ENCODE results near the gene RFPL1. TPM values are rescaled to one million over a fixed set of nuclear protein-coding genes. Genes with fewer than 3 reads are reported as not detected.
"Not testable (repeated sequence)": the region's sequence is repeated elsewhere in the genome, so short reads cannot be mapped to it uniquely, and the experiment has no call there.

RFPL1 gene
- total RNA-seq, 1 donor from 2014 or later, result not detected

GRCh38 chr22:29487426-29487986 lies 49.1 kb downstream of the RFPL1 start:
- no peak for FAIRE-seq
- TF ChIP-seq CTCF (IDR thresholded peaks at IDR 0.05; ENCODE audit: insufficient read depth, low read length, severe bottlenecking), result no peak
- DNase-seq (ENCODE audit: low read depth), result no peak
- Histone ChIP-seq H3K27me3 (ENCODE audit: control insufficient read depth, insufficient read depth, low read length) (no peaks in the 10 kb centered on the region), H3K36me3 (ENCODE audit: control insufficient read depth, insufficient read depth, low read length) (no peaks in the 10 kb centered on the region), H3K4me3 (ENCODE audit: low read depth, low read length) (no peak overlapping the region)

- H3K36me3 ChIP-seq (ENCODE audit: control insufficient read depth, insufficient read depth, low read length); DNase-seq (ENCODE audit: low read depth); H3K27me3 ChIP-seq (ENCODE audit: control insufficient read depth, insufficient read depth, low read length); FAIRE-seq; H3K4me3 ChIP-seq (ENCODE audit: low read depth, low read length): not testable (repeated sequence)
Measured at GRCh38 chr22:29489127-29489780, 50.9 kb downstream of the RFPL1 start.

GRCh38 chr22:29491012-29491411 lies 52.6 kb downstream of the RFPL1 start:
- no peak for TF ChIP-seq CTCF (IDR thresholded peaks at IDR 0.05; ENCODE audit: insufficient read depth, low read length, severe bottlenecking)
- DNase-seq (ENCODE audit: low read depth) (no peak), FAIRE-seq (no peak)
- H3K36me3 ChIP-seq (ENCODE audit: control insufficient read depth, insufficient read depth, low read length), result no peaks in the 10 kb centered on the region
- H3K4me3 ChIP-seq (ENCODE audit: low read depth, low read length), result no peak overlapping the region
- H3K27me3 ChIP-seq (ENCODE audit: control insufficient read depth, insufficient read depth, low read length), result no peaks in the 10 kb centered on the region

Other genes with a start within 250 kb of the RFPL1 start
- gene EMID1, start 232.7 kb upstream of the RFPL1 start, total RNA-seq, result not detected in 2 replicates
- 21.6 and 25.0 TPM in 2 replicates for gene RHBDD3, start 170.6 kb upstream of the RFPL1 start, total RNA-seq
- gene EWSR1, start 170.3 kb upstream of the RFPL1 start, total RNA-seq, result 87.1 and 163 TPM in 2 replicates
- gene GAS2L1, start 131.9 kb upstream of the RFPL1 start, total RNA-seq, result 4.1 and 5.3 TPM in 2 replicates
- not detected in 2 replicates for gene RASL10A, start 122.9 kb upstream of the RFPL1 start, total RNA-seq
- gene AP1B1, start 50.0 kb upstream of the RFPL1 start, total RNA-seq, result 44.8 and 55.6 TPM in 2 replicates
- under 0.01 and 0.13 TPM in 2 replicates for gene NEFH, start 41.6 kb downstream of the RFPL1 start, total RNA-seq
- gene THOC5, start 115.2 kb downstream of the RFPL1 start, total RNA-seq, result 43.2 and 44.0 TPM in 2 replicates
- gene NIPSNAP1, start 142.5 kb downstream of the RFPL1 start, total RNA-seq, result 19.7 and 20.4 TPM in 2 replicates
- 23.6 and 28.4 TPM in 2 replicates for gene NF2, start 165.1 kb downstream of the RFPL1 start, total RNA-seq

Data from bronchial epithelial cell (primary cell).